Sigmoid colon (tissue), 4 donors: ENCODE measurements around the gene SERPINB1.

Experiments used
- CTCF ChIP-seq, 4 experiments: fragments of 450-650 bp in 3 of 4; fragments of 200-600 bp in 1 of 4; IDR thresholded peaks; one replicate each; pipeline ENCODE4 v1.5.1; 2016 to 2019; ENCODE audit warnings: antibody characterized with exemption in 4 of 4, mild to moderate bottlenecking in 3 of 4, moderate library complexity in 2 of 4
- POLR2A ChIP-seq, 2 donors: fragments of 450-650 bp; IDR thresholded peaks; one replicate each; pipeline ENCODE4 v1.6.1; 2016; ENCODE audit warnings: antibody characterized with exemption in 2 of 2, mild to moderate bottlenecking in 2 of 2, moderate library complexity in 2 of 2
- POLR2AphosphoS5 ChIP-seq, 4 donors: sonication (generic); formaldehyde crosslinking; IDR thresholded peaks; one replicate each; pipeline ENCODE4 v1.6.1; 2017; ENCODE audit warnings: antibody characterized with exemption in 4 of 4

GRCh38 chr6:2803731-2804429 is 37.8 kb downstream of the SERPINB1 start:
- no peak for TF ChIP-seq POLR2A (IDR thresholded peaks at IDR 0.05)
- no peak for TF ChIP-seq CTCF (IDR thresholded peaks at IDR 0.05)
- TF ChIP-seq POLR2AphosphoS5 (IDR thresholded peaks at IDR 0.05), result no peak
